HG03457 (cell line): ENCODE data around the gene TNRC18.
"Not testable (repeated sequence)": the region's sequence is repeated elsewhere in the genome, so short reads cannot be mapped to it uniquely, and the experiment has no call there.

Source experiments
- ATAC-seq: cut with Tn5 transposase; IDR thresholded peaks from one replicate; pipeline ENCODE4 v1.9.1; 2021; ENCODE audit warnings: moderate number of reproducible peaks; ENCODE audit not compliant: unreplicated experiment

TNRC18 gene

GRCh38 chr7:5380350-5381070 is 43.1 kb downstream of the TNRC18 start:
- no peak for ATAC-seq

GRCh38 chr7:5379546-5379945 is 44.1 kb downstream of the TNRC18 start:
- ATAC-seq = no peak

GRCh38 chr7:5377816-5378215 is 45.8 kb downstream of the TNRC18 start:
- ATAC-seq = no peak

GRCh38 chr7:5377279-5377678 is 46.4 kb downstream of the TNRC18 start:
- no peak for ATAC-seq

GRCh38 chr7:5375925-5376324 is 47.7 kb downstream of the TNRC18 start:
- ATAC-seq = no peak

GRCh38 chr7:5374464-5374863 is 49.2 kb downstream of the TNRC18 start:
- no peak for ATAC-seq

GRCh38 chr7:5373300-5373699 is 50.3 kb downstream of the TNRC18 start:
- ATAC-seq = no peak

- no peak for ATAC-seq
These were observed 52.9 kb downstream of the TNRC18 start for GRCh38 chr7:5370454-5371353.

GRCh38 chr7:5367661-5368060 is 56.0 kb downstream of the TNRC18 start:
- ATAC-seq = no peak

- not testable (repeated sequence) for ATAC-seq
These were observed 57.5 kb downstream of the TNRC18 start for GRCh38 chr7:5365976-5366625.

GRCh38 chr7:5363729-5364128 is 59.9 kb downstream of the TNRC18 start:
- no peak for ATAC-seq

GRCh38 chr7:5362466-5362865 is 61.2 kb downstream of the TNRC18 start:
- ATAC-seq = no peak

- ATAC-seq = no peak
These were observed 62.0 kb downstream of the TNRC18 start for GRCh38 chr7:5361446-5362127.

- ATAC-seq = no peak
These were observed 62.7 kb downstream of the TNRC18 start for GRCh38 chr7:5360971-5361370.

GRCh38 chr7:5360451-5360850 is 63.2 kb downstream of the TNRC18 start:
- no peak for ATAC-seq

- not testable (repeated sequence) for ATAC-seq
These were observed 63.6 kb downstream of the TNRC18 start for GRCh38 chr7:5360021-5360420.

- ATAC-seq = no peak
These were observed 64.3 kb downstream of the TNRC18 start for GRCh38 chr7:5359344-5359743.

GRCh38 chr7:5357951-5358350 is 65.7 kb downstream of the TNRC18 start:
- ATAC-seq = no peak

- no peak for ATAC-seq
These were observed 66.9 kb downstream of the TNRC18 start for GRCh38 chr7:5356751-5357119.

GRCh38 chr7:5354460-5355232 is 69.0 kb downstream of the TNRC18 start:
- no peak for ATAC-seq
